A673 (cell line): ENCODE measurements around the gene TTC3. TPM values are rescaled to one million over a fixed set of nuclear protein-coding genes. Genes with fewer than 3 reads are reported as not detected.

Experiments
- BruUV-seq: library from RNA; stranded (reverse); fragments of 400-500 nt; replicated peaks from 2 replicates; lab custom pipeline; 2021; lab: Mats Ljungman, UMichigan
- CTCF ChIA-PET: fragments of 300-600 bp; sonication (Branson Sonifier 250); formaldehyde crosslinking; loops from one replicate; lab custom pipeline; 2022; ENCODE audit warnings: antibody characterized with exemption; lab: Charles Lee
- POLR2A ChIA-PET: fragments of 300-600 bp; sonication (Branson Sonifier 250); formaldehyde crosslinking; loops from one replicate; lab custom pipeline; 2022; ENCODE audit warnings: antibody characterized with exemption; ENCODE audit not compliant: low non-redundant PET; lab: Charles Lee
- DNase-seq: peaks from one replicate; pipeline ENCODE4 v3.0.0-alpha.2; 2015; ENCODE audit warnings: low spot score
- H3K27ac ChIP-seq: fragments of 200-600 bp; sonication (generic); 2 replicates; pipeline ENCODE4 v1.5.1; 2016; ENCODE audit warnings: mixed run types, low read depth, mild to moderate bottlenecking, mixed read lengths, antibody characterized with exemption, low read length; ENCODE audit not compliant: poor library complexity, severe bottlenecking
- H3K27me3 ChIP-seq: fragments of 200-600 bp; sonication (generic); replicated peaks from 2 replicates; pipeline ENCODE4 v1.6.1; 2017; ENCODE audit warnings: mixed run types, low read depth, mild to moderate bottlenecking, mixed read lengths, antibody characterized with exemption, low read length; ENCODE audit not compliant: insufficient read depth, poor library complexity
- H3K36me3 ChIP-seq: fragments of 200-600 bp; sonication (generic); 2 replicates; pipeline ENCODE4 v1.6.1; 2016; ENCODE audit warnings: mixed run types, mild to moderate bottlenecking, mixed read lengths, antibody characterized with exemption, low read length; ENCODE audit not compliant: insufficient read depth, poor library complexity, severe bottlenecking
- H3K4me1 ChIP-seq: fragments of 200-600 bp; sonication (generic); 2 replicates; pipeline ENCODE4 v1.6.1; 2017; ENCODE audit warnings: mixed run types, mild to moderate bottlenecking, mixed read lengths, antibody characterized with exemption, low read length; ENCODE audit not compliant: insufficient read depth, poor library complexity, severe bottlenecking
- H3K4me3 ChIP-seq: fragments of 200-600 bp; sonication (generic); 2 replicates; pipeline ENCODE4 v1.5.1; 2016; ENCODE audit warnings: low read depth, mixed run types, mild to moderate bottlenecking, mixed read lengths, low read length; ENCODE audit not compliant: poor library complexity, severe bottlenecking
- H3K9me3 ChIP-seq: fragments of 200-600 bp; sonication (generic); 2 replicates; pipeline ENCODE4 v1.6.1; 2016; ENCODE audit warnings: mixed run types, low read depth, mild to moderate bottlenecking, mixed read lengths, antibody characterized with exemption, low read length; ENCODE audit not compliant: poor library complexity, severe bottlenecking
- CTCF ChIP-seq: fragments of 300-800, 200-600 bp; sonication (generic); conservative IDR thresholded peaks from 2 replicates; pipeline ENCODE4 v1.5.1; 2017; ENCODE audit warnings: low read depth, mild to moderate bottlenecking, antibody characterized with exemption, low read length, moderate library complexity, mixed read lengths
- EZH2 ChIP-seq: fragments of 200-600 bp; sonication (generic); IDR thresholded peaks from 2 replicates; pipeline ENCODE4 v1.6.1; 2017; ENCODE audit warnings: borderline replicate concordance, low read depth, mild to moderate bottlenecking, mixed read lengths, antibody characterized with exemption, low read length; ENCODE audit not compliant: poor library complexity, severe bottlenecking
- intact Hi-C: fragments of 100-400 bp; cut with micrococcal nuclease; formaldehyde crosslinking; loops from one replicate; pipeline ENCODE4 v1.10.0; 2022; ENCODE audit not compliant: unreplicated experiment
- total RNA-seq: library from RNA; stranded (reverse); gene quantifications from 2 replicates; pipeline ENCODE4 v1.2.3, GENCODE V29; 2021

The TTC3 gene
- total RNA-seq, 1 experiment from 2014 or later = 137 TPM

- no peak for DNase-seq
- no peak overlapping the region for H3K4me3 ChIP-seq
- BruUV-seq = no TSS peak
- no peaks in the 10 kb centered on the region for H3K9me3 ChIP-seq
- no peaks in the 10 kb centered on the region for H3K36me3 ChIP-seq
- ChIA-PET POLR2A (no interaction called here), CTCF (no interaction called here)
- H3K27ac ChIP-seq = no peak overlapping the region
- TF ChIP-seq EZH2 (no peak), CTCF (no peak)
- H3K4me1 ChIP-seq = peaks cover 6% of the 10 kb centered on the region
- intact Hi-C loops = no loop called here
- H3K27me3 ChIP-seq = no peaks in the 10 kb centered on the region
Measured at GRCh38 chr21:37248298-37248697, 175.2 kb downstream of the TTC3 start.

GRCh38 chr21:37249112-37249904, 176.3 kb downstream of the TTC3 start:
- no TSS peak for BruUV-seq
- H3K4me3 ChIP-seq = no peak overlapping the region

GRCh38 chr21:37251294-37251634, 178.2 kb downstream of the TTC3 start:
- Histone ChIP-seq H3K36me3 (no peaks in the 10 kb centered on the region), H3K27ac (no peak overlapping the region), H3K4me3 (no peak overlapping the region), H3K4me1 (peaks cover 6% of the 10 kb centered on the region), H3K9me3 (no peaks in the 10 kb centered on the region), H3K27me3 (no peaks in the 10 kb centered on the region)
- ChIA-PET POLR2A (no interaction called here), CTCF (no interaction called here)
- BruUV-seq = no TSS peak
- TF ChIP-seq EZH2 = no peak
- TF ChIP-seq CTCF = no peak
- intact Hi-C loops = no loop called here
- DNase-seq = no peak

More at GRCh38 chr21:37249112-37249904, 176.3 kb downstream of the TTC3 start:
- peaks cover 6% of the 10 kb centered on the region for H3K4me1 ChIP-seq
- no peak for TF ChIP-seq CTCF
- TF ChIP-seq EZH2 = no peak
- DNase-seq = no peak
- H3K27ac ChIP-seq = no peak overlapping the region
- no peaks in the 10 kb centered on the region for H3K36me3 ChIP-seq
- no peaks in the 10 kb centered on the region for H3K9me3 ChIP-seq
- ChIA-PET CTCF (no interaction called here), POLR2A (no interaction called here)
- H3K27me3 ChIP-seq = no peaks in the 10 kb centered on the region
- intact Hi-C loops = no loop called here

Other genes with a start within 250 kb of the TTC3 start
- 15.3 and 21.1 TPM in 2 replicates for gene HLCS, start 106.6 kb upstream of the TTC3 start, total RNA-seq
- 5.0 and 6.2 TPM in 2 replicates for gene RIPPLY3, start 66.6 kb upstream of the TTC3 start, total RNA-seq
- gene PIGP, start 183 bp upstream of the TTC3 start, total RNA-seq = 30.7 and 42.1 TPM in 2 replicates
- 45.3 and 50.2 TPM in 2 replicates for gene VPS26C, start 194.1 kb downstream of the TTC3 start, total RNA-seq